Fibroblast of lung (primary cell): ENCODE measurements around the gene EPS8L3. TPM values are rescaled to one million over a fixed set of nuclear protein-coding genes. Genes with fewer than 3 reads are reported as not detected.
A peak's percentile ranks its signal among the peaks of the same experiment; 100 is the strongest.

Experiments used
- DNase-seq, 2 donors: peaks; one replicate each; pipeline versions ENCODE4 v3.0.0 to v3.0.0-alpha.2; 2010; ENCODE audit warnings: low read depth in 2 of 2
- H2AFZ ChIP-seq: 2 replicates; pipeline ENCODE4 v1.5.1; 2012; ENCODE audit warnings: low read length, control low read depth, inconsistent platforms
- H3K27ac ChIP-seq: 2 replicates; pipeline ENCODE4 v1.5.1; 2011; ENCODE audit warnings: low read length, control low read depth; ENCODE audit not compliant: insufficient read depth
- H3K27me3 ChIP-seq: 2 replicates; pipeline ENCODE4 v1.5.1; 2011; ENCODE audit warnings: mild to moderate bottlenecking, low read length; ENCODE audit not compliant: control insufficient read depth, insufficient read depth
- H3K36me3 ChIP-seq: 2 replicates; pipeline ENCODE4 v1.5.1; 2011; ENCODE audit warnings: low read length; ENCODE audit not compliant: control insufficient read depth, insufficient read depth
- H3K4me1 ChIP-seq: 2 replicates; pipeline ENCODE4 v1.5.1; 2011; ENCODE audit warnings: low read length; ENCODE audit not compliant: control insufficient read depth, insufficient read depth; ENCODE audit errors: extremely low read depth
- H3K4me2 ChIP-seq: 2 replicates; pipeline ENCODE4 v1.5.1; 2011; ENCODE audit warnings: low read length, control low read depth; ENCODE audit not compliant: insufficient read depth; ENCODE audit errors: extremely low read depth
- H3K4me3 ChIP-seq, 4 experiments: fragments of 200-600 bp in 1 of 4; sonication (generic) in 1 of 4; replicated peaks in 1 of 4; 2 replicates each; pipeline ENCODE4 v1.5.1; 2011 to 2016; ENCODE audit warnings: low read length in 4 of 4, low read depth in 3 of 4, mild to moderate bottlenecking in 3 of 4, control low read depth in 2 of 4, inconsistent platforms in 1 of 4, mixed read lengths in 1 of 4; ENCODE audit not compliant: insufficient read depth in 1 of 4; ENCODE audit errors: control extremely low read depth in 1 of 4
- H3K79me2 ChIP-seq: 2 replicates; pipeline ENCODE4 v1.5.1; 2012; ENCODE audit warnings: mild to moderate bottlenecking, low read length, inconsistent platforms; ENCODE audit not compliant: control insufficient read depth, insufficient read depth
- H3K9ac ChIP-seq: 2 replicates; pipeline ENCODE4 v1.5.1; 2011; ENCODE audit warnings: mild to moderate bottlenecking, low read length, control low read depth; ENCODE audit not compliant: insufficient read depth
- H3K9me3 ChIP-seq: 2 replicates; pipeline ENCODE4 v1.5.1; 2012; ENCODE audit warnings: low read depth, low read length; ENCODE audit not compliant: control insufficient read depth, insufficient read depth
- H4K20me1 ChIP-seq: 2 replicates; pipeline ENCODE4 v1.5.1; 2011; ENCODE audit warnings: low read length; ENCODE audit not compliant: control insufficient read depth, insufficient read depth; ENCODE audit errors: extremely low read depth
- EZH2 ChIP-seq: IDR thresholded peaks from 2 replicates; pipeline ENCODE4 v1.5.1; 2012; ENCODE audit warnings: low read length, control low read depth, mild to moderate bottlenecking; ENCODE audit errors: missing control alignments
- polyA plus RNA-seq, 2 donors: library from polyadenylated mRNA; depleted of rRNA in 1 of 2; stranded (reverse) in 1 of 2; unstranded in 1 of 2; fragments of >200 nt; gene quantifications; 2 replicates each; pipeline ENCODE4 v1.2.1, GENCODE V29; 2011 to 2012; ENCODE audit warnings: missing spikeins in 1 of 2
- total RNA-seq: library from RNA; depleted of rRNA; stranded (reverse); fragments of >200 nt; gene quantifications from 2 replicates; pipeline ENCODE4 v1.2.1, GENCODE V29; 2014
- TF ChIP-seq, protein P1 (sequence below), 2 donors: IDR thresholded peaks in 1 of 2; conservative IDR thresholded peaks in 1 of 2; 1 replicate in 1 of 2; 2 replicates in 1 of 2; pipeline ENCODE4 v1.5.1; 2011 to 2012; ENCODE audit warnings: low read length in 2 of 2, control low read depth in 1 of 2, inconsistent platforms in 1 of 2, low read depth in 1 of 2, mild to moderate bottlenecking in 1 of 2

EPS8L3 gene
- total and polyA plus RNA-seq, 2 donors (not counting 1 experiment from before 2014, with no cell fraction given) = not detected

DNA sequence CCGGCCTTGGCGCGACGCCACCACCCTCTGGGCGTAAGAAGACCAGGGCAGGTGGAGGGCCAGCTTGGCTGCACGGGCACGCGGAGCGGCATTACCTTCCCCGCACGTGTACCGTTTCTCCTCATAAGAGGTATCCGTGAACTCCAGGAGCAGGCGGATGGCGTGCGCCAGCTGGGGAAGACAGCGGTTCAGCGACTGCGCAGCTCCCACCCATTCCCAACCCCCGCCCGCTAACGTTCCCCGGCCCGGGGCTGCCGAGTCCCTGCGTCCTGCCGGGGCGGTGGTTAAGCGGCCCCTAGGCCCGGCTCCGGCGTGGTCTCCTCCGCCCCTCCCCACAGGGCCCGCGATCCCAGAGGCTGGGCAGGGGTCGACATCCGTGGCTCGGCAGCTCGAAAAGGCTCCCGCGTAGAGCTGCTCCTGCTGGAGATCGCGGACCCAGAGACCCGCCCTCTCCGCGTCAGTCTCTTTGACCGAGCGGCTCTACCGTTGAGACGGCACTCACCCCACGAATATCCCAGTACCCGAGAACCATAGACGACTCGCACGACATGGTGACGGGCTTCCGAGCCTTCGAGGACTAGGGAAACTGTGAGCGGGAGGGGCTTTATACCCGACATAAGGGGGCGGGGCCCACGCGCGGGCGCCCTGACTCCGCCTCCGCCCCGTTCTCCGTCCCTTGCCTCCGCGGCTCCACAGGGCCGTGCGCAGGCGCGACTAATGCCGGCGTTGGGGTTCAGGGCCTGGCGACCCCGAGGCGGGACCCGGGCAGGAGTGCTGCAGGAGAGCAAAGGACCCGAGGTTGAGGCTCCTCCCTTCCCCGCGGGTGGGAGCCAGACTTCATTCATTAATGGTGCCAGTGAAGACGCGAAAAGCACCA lies 23.7 kb downstream of the EPS8L3 start:
- Histone ChIP-seq H3K27me3 (peaks cover 8% of the 10 kb centered on the region), H3K9me3 (no peaks in the 10 kb centered on the region), H3K4me1 (peaks cover 2% of the 10 kb centered on the region), H2AFZ (peak overlapping the region; percentile 92), H3K4me3 (peak overlapping the region; percentile 72 to 86 (median 75)), H4K20me1 (no peaks in the 10 kb centered on the region), H3K9ac (peak overlapping the region; percentile 70), H3K36me3 (no peaks in the 10 kb centered on the region), H3K79me2 (no peaks in the 10 kb centered on the region), H3K4me2 (peak overlapping the region; percentile 89), H3K27ac (peak overlapping the region; percentile 64)
- peak; percentile 60 to 69 for DNase-seq
- TF ChIP-seq, protein P1, sequence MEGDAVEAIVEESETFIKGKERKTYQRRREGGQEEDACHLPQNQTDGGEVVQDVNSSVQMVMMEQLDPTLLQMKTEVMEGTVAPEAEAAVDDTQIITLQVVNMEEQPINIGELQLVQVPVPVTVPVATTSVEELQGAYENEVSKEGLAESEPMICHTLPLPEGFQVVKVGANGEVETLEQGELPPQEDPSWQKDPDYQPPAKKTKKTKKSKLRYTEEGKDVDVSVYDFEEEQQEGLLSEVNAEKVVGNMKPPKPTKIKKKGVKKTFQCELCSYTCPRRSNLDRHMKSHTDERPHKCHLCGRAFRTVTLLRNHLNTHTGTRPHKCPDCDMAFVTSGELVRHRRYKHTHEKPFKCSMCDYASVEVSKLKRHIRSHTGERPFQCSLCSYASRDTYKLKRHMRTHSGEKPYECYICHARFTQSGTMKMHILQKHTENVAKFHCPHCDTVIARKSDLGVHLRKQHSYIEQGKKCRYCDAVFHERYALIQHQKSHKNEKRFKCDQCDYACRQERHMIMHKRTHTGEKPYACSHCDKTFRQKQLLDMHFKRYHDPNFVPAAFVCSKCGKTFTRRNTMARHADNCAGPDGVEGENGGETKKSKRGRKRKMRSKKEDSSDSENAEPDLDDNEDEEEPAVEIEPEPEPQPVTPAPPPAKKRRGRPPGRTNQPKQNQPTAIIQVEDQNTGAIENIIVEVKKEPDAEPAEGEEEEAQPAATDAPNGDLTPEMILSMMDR (conservative IDR thresholded peaks at IDR 0.05 in 1 of 2, IDR thresholded peaks at IDR 0.05 in 1 of 2; ENCODE audit: low read depth in 1 of 2, low read length in 2 of 2) = no peak
- no peak for TF ChIP-seq EZH2

DNA sequence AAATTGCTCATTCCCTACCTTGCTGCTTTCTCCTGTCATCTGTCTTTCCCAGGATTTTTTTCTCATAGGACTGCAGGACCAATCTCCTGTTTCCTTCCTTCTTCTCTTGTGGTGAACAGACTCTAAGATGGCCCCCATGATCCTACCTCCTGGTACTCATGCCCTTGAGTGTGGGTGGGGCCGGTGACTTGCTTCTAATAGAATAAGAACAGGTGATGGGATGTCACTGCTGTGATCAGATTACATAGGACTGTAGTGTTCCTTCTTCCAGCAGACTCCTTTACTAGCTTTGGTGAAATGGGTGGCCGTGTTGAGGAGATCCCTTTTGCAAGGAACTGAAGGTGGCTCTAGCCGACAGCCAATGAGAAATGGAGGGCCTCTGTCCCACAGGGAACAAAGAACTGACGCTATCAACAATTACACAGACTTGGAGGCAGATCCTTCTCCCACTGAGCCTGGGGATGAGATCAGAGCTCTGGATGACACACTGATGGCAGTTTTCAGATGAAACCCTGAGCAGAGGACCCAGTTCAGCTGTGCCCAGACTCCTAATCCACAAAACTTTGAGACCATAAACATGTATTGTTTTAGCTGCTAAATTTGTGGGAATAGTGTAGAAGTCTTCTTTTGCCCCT lies 30.4 kb downstream of the EPS8L3 start:
- Histone ChIP-seq H3K4me2 (no peak overlapping the region), H3K4me1 (no peaks in the 10 kb centered on the region), H3K9me3 (no peaks in the 10 kb centered on the region), H3K79me2 (no peaks in the 10 kb centered on the region), H2AFZ (no peak overlapping the region), H3K27ac (no peak overlapping the region), H3K4me3 (no peak overlapping the region), H3K27me3 (peaks cover 3% of the 10 kb centered on the region), H4K20me1 (no peaks in the 10 kb centered on the region), H3K36me3 (no peaks in the 10 kb centered on the region), H3K9ac (no peak overlapping the region)
- no peak for DNase-seq
- no peak for TF ChIP-seq EZH2
- TF ChIP-seq, protein P1 (conservative IDR thresholded peaks at IDR 0.05 in 1 of 2, IDR thresholded peaks at IDR 0.05 in 1 of 2; ENCODE audit: low read depth in 1 of 2, low read length in 2 of 2) = no peak

GRCh38 chr1:109732390-109732881 lies 31.3 kb downstream of the EPS8L3 start:
- H3K4me2 ChIP-seq = no peak overlapping the region
- no peaks in the 10 kb centered on the region for H3K36me3 ChIP-seq
- no peaks in the 10 kb centered on the region for H3K79me2 ChIP-seq
- TF ChIP-seq, protein P1 (conservative IDR thresholded peaks at IDR 0.05 in 1 of 2, IDR thresholded peaks at IDR 0.05 in 1 of 2; ENCODE audit: low read depth in 1 of 2, low read length in 2 of 2) = no peak
- no peak for TF ChIP-seq EZH2
- peaks cover 3% of the 10 kb centered on the region for H3K27me3 ChIP-seq
- H2AFZ ChIP-seq = no peak overlapping the region
- H3K4me1 ChIP-seq = no peaks in the 10 kb centered on the region
- no peak for DNase-seq
- no peaks in the 10 kb centered on the region for H3K9me3 ChIP-seq
- H3K9ac ChIP-seq = no peak overlapping the region
- H4K20me1 ChIP-seq = no peaks in the 10 kb centered on the region
- H3K27ac ChIP-seq = no peak overlapping the region
- H3K4me3 ChIP-seq = no peak overlapping the region
